Measurements from ENCODE around the gene CH25H.

DNA sequence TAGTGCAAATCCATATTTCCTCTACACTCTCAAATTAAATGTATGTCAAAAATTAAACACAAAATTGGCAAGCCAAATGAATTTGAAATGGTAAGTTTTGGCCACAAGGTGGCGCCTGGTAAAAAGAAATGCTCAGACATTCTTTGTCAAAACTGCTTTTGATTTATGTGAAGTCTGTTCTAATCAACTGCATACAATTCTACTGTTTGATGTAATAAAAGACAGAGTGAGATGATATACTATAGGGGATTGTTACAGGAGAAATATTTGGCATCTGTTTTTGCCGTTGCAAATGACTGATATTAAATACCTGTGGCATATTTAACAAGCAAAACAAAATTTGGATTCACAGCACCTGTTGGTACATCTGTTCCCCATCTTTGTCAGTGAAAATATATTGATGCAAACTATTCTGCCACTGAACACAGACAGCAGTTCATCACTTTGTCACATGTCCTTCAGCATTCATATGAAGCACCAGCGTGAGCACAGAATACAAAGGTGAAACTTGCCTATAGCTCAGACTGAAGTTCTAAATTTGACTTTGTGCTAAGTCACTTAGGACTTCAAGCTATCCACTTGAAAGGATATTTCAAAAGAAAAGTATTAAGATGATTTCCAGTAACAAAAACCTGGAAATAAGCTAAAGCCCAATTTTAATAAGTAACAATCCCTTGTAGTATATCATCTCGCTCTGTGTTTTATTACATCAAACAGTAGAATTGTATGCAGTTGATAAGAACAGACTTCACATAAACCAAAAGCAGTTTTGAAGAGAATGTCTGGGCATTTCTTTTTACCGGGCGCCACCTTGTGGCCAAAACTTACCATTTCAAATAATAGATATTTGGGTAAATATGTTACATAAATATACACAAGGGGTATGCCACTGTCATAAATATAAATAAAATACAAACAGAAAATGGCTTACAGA lies 10.2 kb upstream of the CH25H start:
- no peak for TF ChIP-seq POLR2AphosphoS5 (IDR thresholded peaks at IDR 0.05; ENCODE audit: low read depth, low read length)
- no peak for TF ChIP-seq SIN3A (IDR thresholded peaks at IDR 0.05; ENCODE audit: borderline replicate concordance, insufficient read depth, low read length)
- no peak for TF ChIP-seq TAF1 (IDR thresholded peaks at IDR 0.05; ENCODE audit: borderline replicate concordance, insufficient read depth, low read length)
- TF ChIP-seq FOXP2 (optimal IDR thresholded peaks at IDR 0.05; ENCODE audit: borderline replicate concordance, extremely low read depth, extremely low read length, insufficient read depth): no peak
